RCC 7860 (cell line): ENCODE results near the gene FAAP100.

ENCODE experiments used
- DNase-seq: peaks from one replicate; pipeline ENCODE4 v3.0.0-alpha.2; 2015; ENCODE audit warnings: low spot score
- FAIRE-seq: peaks from 2 replicates; lab custom pipeline; 2012; peaks lifted over from hg19 to GRCh38; lab: Jason Lieb, UNC

FAAP100 gene

GRCh38 chr17:81491761-81492160 lies 60.4 kb downstream of the FAAP100 start:
- FAIRE-seq (no peak), DNase-seq (no peak)

GRCh38 chr17:81491181-81491581 lies 61.0 kb downstream of the FAAP100 start:
- DNase-seq, result no peak

GRCh38 chr17:81489998-81490992 lies 61.9 kb downstream of the FAAP100 start:
- no peak for DNase-seq
- no peak for FAIRE-seq

More at GRCh38 chr17:81491181-81491581, 61.0 kb downstream of the FAAP100 start:
- FAIRE-seq, result no peak
